H9 (cell line): Measurements from ENCODE around the gene PIPOX. TPM values are rescaled to one million over a fixed set of nuclear protein-coding genes. Genes with fewer than 3 reads are reported as not detected.

Experiments used
- DNase-seq: peaks from one replicate; pipeline ENCODE4 v3.0.0-alpha.2; 2017
- H2AFZ ChIP-seq: one replicate; pipeline ENCODE4 v1.6.1; 2013; ENCODE audit warnings: mild to moderate bottlenecking, low read length, control low read depth, moderate library complexity
- H2AK5ac ChIP-seq: 2 replicates; pipeline ENCODE4 v1.6.1; 2013; ENCODE audit warnings: low read length, control low read depth, mixed read lengths; ENCODE audit not compliant: insufficient read length
- H2BK120ac ChIP-seq: one replicate; pipeline ENCODE4 v1.6.1; 2013; ENCODE audit warnings: low read depth, mild to moderate bottlenecking, low read length, control low read depth, inconsistent platforms; ENCODE audit not compliant: poor library complexity, severe bottlenecking
- H2BK12ac ChIP-seq: 2 replicates; pipeline ENCODE4 v1.6.1; 2013; ENCODE audit warnings: low read length, control low read depth, mixed read lengths, low read depth; ENCODE audit not compliant: insufficient read length
- H2BK15ac ChIP-seq: 2 replicates; pipeline ENCODE4 v1.6.1; 2013; ENCODE audit warnings: low read depth, low read length, control low read depth
- H2BK20ac ChIP-seq: one replicate; pipeline ENCODE4 v1.6.1; 2013; ENCODE audit warnings: low read depth, mild to moderate bottlenecking, low read length, control low read depth, inconsistent platforms; ENCODE audit not compliant: poor library complexity, severe bottlenecking
- H2BK5ac ChIP-seq: 2 replicates; pipeline ENCODE4 v1.6.1; 2013; ENCODE audit warnings: low read length, control low read depth, mixed read lengths; ENCODE audit not compliant: insufficient read length
- H3K14ac ChIP-seq: 2 replicates; pipeline ENCODE4 v1.6.1; 2013; ENCODE audit warnings: low read length, control low read depth; ENCODE audit not compliant: insufficient read depth
- H3K18ac ChIP-seq: 2 replicates; pipeline ENCODE4 v1.6.1; 2013; ENCODE audit warnings: low read depth, mild to moderate bottlenecking, mixed read lengths, low read length, control low read depth; ENCODE audit not compliant: insufficient read length
- H3K23ac ChIP-seq: 2 replicates; pipeline ENCODE4 v1.6.1; 2013; ENCODE audit warnings: low read length, control low read depth, mixed read lengths, low read depth; ENCODE audit not compliant: insufficient read length
- H3K23me2 ChIP-seq: 2 replicates; pipeline ENCODE4 v1.6.1; 2013; ENCODE audit warnings: low read depth, mild to moderate bottlenecking, mixed read lengths, low read length, control low read depth; ENCODE audit not compliant: insufficient read length, poor library complexity, severe bottlenecking
- H3K27ac ChIP-seq: 2 replicates; pipeline ENCODE4 v1.5.1; 2013; ENCODE audit warnings: low read length, control low read depth, mixed read lengths, low read depth; ENCODE audit not compliant: insufficient read length
- H3K27me3 ChIP-seq: 2 replicates; pipeline ENCODE4 v1.6.1; 2013; ENCODE audit warnings: low read length, control low read depth, inconsistent platforms; ENCODE audit not compliant: insufficient read depth
- H3K4ac ChIP-seq: 2 replicates; pipeline ENCODE4 v1.6.1; 2013; ENCODE audit warnings: low read depth, mild to moderate bottlenecking, control low read depth, inconsistent platforms, low read length, moderate library complexity
- H3K4me1 ChIP-seq: 2 replicates; pipeline ENCODE4 v1.6.1; 2013; ENCODE audit warnings: low read length, control low read depth, inconsistent platforms; ENCODE audit not compliant: insufficient read depth
- H3K4me2 ChIP-seq: 2 replicates; pipeline ENCODE4 v1.6.1; 2013; ENCODE audit warnings: low read length, control low read depth, mixed read lengths; ENCODE audit not compliant: insufficient read length, insufficient read depth
- H3K56ac ChIP-seq: 2 replicates; pipeline ENCODE4 v1.6.1; 2013; ENCODE audit warnings: low read depth, mild to moderate bottlenecking, mixed read lengths, low read length, control low read depth; ENCODE audit not compliant: insufficient read length
- H3K79me1 ChIP-seq: 2 replicates; pipeline ENCODE4 v1.6.1; 2013; ENCODE audit warnings: low read depth, mild to moderate bottlenecking, moderate library complexity, low read length, control low read depth, inconsistent platforms; ENCODE audit not compliant: insufficient read depth, poor library complexity, severe bottlenecking
- H3K79me2 ChIP-seq: 2 replicates; pipeline ENCODE4 v1.6.1; 2013; ENCODE audit warnings: low read length, control low read depth, inconsistent platforms; ENCODE audit not compliant: insufficient read depth
- H3K9ac ChIP-seq: 2 replicates; pipeline ENCODE4 v1.6.1; 2013; ENCODE audit warnings: low read length, control low read depth, mixed read lengths; ENCODE audit not compliant: insufficient read length; ENCODE audit errors: extremely low read depth
- H3K9me3 ChIP-seq: one replicate; pipeline ENCODE4 v1.6.1; 2013; ENCODE audit warnings: low read depth, low read length, inconsistent platforms; ENCODE audit not compliant: control insufficient read depth
- H3T11ph ChIP-seq: one replicate; pipeline ENCODE4 v1.6.1; 2013; ENCODE audit warnings: mild to moderate bottlenecking, low read length, control low read depth, inconsistent platforms
- H4K20me1 ChIP-seq: one replicate; pipeline ENCODE4 v1.6.1; 2013; ENCODE audit not compliant: control insufficient read depth, insufficient read length, insufficient read depth
- H4K5ac ChIP-seq: 2 replicates; pipeline ENCODE4 v1.6.1; 2013; ENCODE audit warnings: low read depth, mild to moderate bottlenecking, mixed read lengths, low read length, control low read depth; ENCODE audit not compliant: insufficient read length
- H4K8ac ChIP-seq: replicated peaks from 2 replicates; pipeline ENCODE4 v1.6.1; 2013; ENCODE audit warnings: low read length, control low read depth, mixed read lengths, low read depth; ENCODE audit not compliant: insufficient read length
- H4K91ac ChIP-seq: 2 replicates; pipeline ENCODE4 v1.6.1; 2013; ENCODE audit warnings: low read depth, mild to moderate bottlenecking, moderate library complexity, mixed read lengths, low read length, control low read depth; ENCODE audit not compliant: insufficient read length
- H3K27ac Mint-ChIP-seq, 3 experiments: 2 replicates in 2 of 3; 3 replicates in 1 of 3; pipeline ENCODE4 v1.8.0; 2020 to 2021; ENCODE audit warnings: mixed read lengths in 3 of 3, mild to moderate bottlenecking in 1 of 3, moderate library complexity in 1 of 3
- H3K27me3 Mint-ChIP-seq: 2 replicates; pipeline ENCODE4 v1.8.0; 2021; ENCODE audit warnings: low read depth, mild to moderate bottlenecking, moderate library complexity, mixed read lengths
- H3K36me3 Mint-ChIP-seq, 3 experiments: 2 replicates in 2 of 3; 3 replicates in 1 of 3; pipeline ENCODE4 v1.8.0; 2020 to 2021; ENCODE audit warnings: low read depth in 3 of 3, mixed read lengths in 3 of 3; ENCODE audit not compliant: insufficient read depth in 1 of 3
- H3K4me1 Mint-ChIP-seq, 2 experiments: 2 replicates each; pipeline ENCODE4 v1.8.0; 2020; ENCODE audit warnings: mixed read lengths in 2 of 2
- H3K4me3 Mint-ChIP-seq, 2 experiments: 2 replicates in 1 of 2; 3 replicates in 1 of 2; pipeline ENCODE4 v1.8.0; 2020 to 2021; ENCODE audit warnings: mild to moderate bottlenecking in 2 of 2, mixed read lengths in 2 of 2, moderate library complexity in 1 of 2
- H3K9me3 Mint-ChIP-seq, 2 experiments: 2 replicates in 1 of 2; 3 replicates in 1 of 2; pipeline ENCODE4 v1.8.0; 2020; ENCODE audit warnings: mild to moderate bottlenecking in 2 of 2, mixed read lengths in 2 of 2, moderate library complexity in 1 of 2
- CTCF ChIP-seq: fragments of 200-600 bp; sonication (generic); conservative IDR thresholded peaks from 3 replicates; pipeline ENCODE4 v1.8.0; 2021; ENCODE audit warnings: antibody characterized with exemption, mild to moderate bottlenecking
- WGBS: extraction: QIAGEN DNeasy Blood & Tissue Kit; methylation state at CpG from one replicate; pipeline ENCODE4 v1.1.7; 2013; ENCODE audit warnings: missing lambda C conversion rate, low lambda C conversion rate, mixed read lengths; ENCODE audit not compliant: insufficient read length; ENCODE audit errors: extremely low coverage; 5-methylcytosine and 5-hydroxymethylcytosine counted together
- total RNA-seq: library from RNA; stranded (reverse); gene quantifications from 2 replicates; pipeline ENCODE4 v1.2.1, GENCODE V29; 2021

The PIPOX gene
- total RNA-seq, 1 experiment from 2014 or later, result 30.1 TPM

GRCh38 chr17:29000973-29001372 is 42.0 kb upstream of the PIPOX start:
- Histone ChIP-seq H3K23me2 (peaks cover 9% of the 10 kb centered on the region), H3K79me1 (no peaks in the 10 kb centered on the region), H4K5ac (no peak overlapping the region), H4K20me1 (no peaks in the 10 kb centered on the region), H3K4ac (no peak overlapping the region), H2AK5ac (no peak overlapping the region), H3K9ac (no peak overlapping the region), H2BK15ac (no peak overlapping the region), H2BK5ac (no peak overlapping the region), H4K91ac (no peak overlapping the region), H3K4me2 (no peak overlapping the region), H2BK120ac (no peak overlapping the region), H3K27me3 (peaks cover 10% of the 10 kb centered on the region; the same call in 1 of the 2 replicates), H3K14ac (no peak overlapping the region), H3K9me3 (no peaks in the 10 kb centered on the region), H4K8ac (no peak overlapping the region), H2BK20ac (no peak overlapping the region), H3K27ac (no peak overlapping the region), H3K18ac (no peak overlapping the region), H2AFZ (no peak overlapping the region), H3T11ph (no peak overlapping the region), H2BK12ac (no peak overlapping the region), H3K23ac (no peak overlapping the region), H3K4me1 (peaks cover 10% of the 10 kb centered on the region; the same call in 1 of the 2 replicates), H3K79me2 (no peaks in the 10 kb centered on the region), H3K56ac (no peak overlapping the region)
- Mint-ChIP-seq H3K4me1 (peaks cover 60 to 67% of the 10 kb centered on the region in 2 experiments), H3K27ac (no peak overlapping the region; a peak in 1 of 7 replicates), H3K36me3 (no peaks in the 10 kb centered on the region; a peak in 1 of 7 replicates), H3K27me3 (peaks cover 54% of the 10 kb centered on the region), H3K4me3 (no peak overlapping the region), H3K9me3 (no peaks in the 10 kb centered on the region)
- no peak for DNase-seq
- no CpG with 5 or more reads among the region's 5 CpGs for WGBS
- no peak for TF ChIP-seq CTCF
